GM20431 (cell line): ENCODE data around the gene CNTNAP2.

Experiments used
- in situ Hi-C: fragments of 300-500 bp; cut with MseI, MboI; formaldehyde crosslinking; loops from one replicate; pipeline ENCODE4 v1.15.0; 2020; ENCODE audit warnings: low sequenced_read_pairs; ENCODE audit not compliant: unreplicated experiment

The CNTNAP2 gene

GRCh38 chr7:146116521-146117222 is at the start of gene CNTNAP2:
Gene CNTNAP2, plus strand, starts transcription at chr7:146116801. Its CDS starts 76 bp downstream, at chr7:146116877.
- in situ Hi-C loops: no loop called here

- in situ Hi-C loops: no loop called here
Observed at GRCh38 chr7:146067880-146068279, 48.7 kb upstream of the CNTNAP2 start.

GRCh38 chr7:146074195-146074765 is 42.3 kb upstream of the CNTNAP2 start:
- in situ Hi-C loops: no loop called here

- in situ Hi-C loops: loop anchor here (25.0 kb wide), 1 partner anchor 1039 kb away; no protein-coding TSS in a partner anchor
Observed at GRCh38 chr7:146076344-146076743, 40.3 kb upstream of the CNTNAP2 start.

GRCh38 chr7:146084086-146084485 is 32.5 kb upstream of the CNTNAP2 start:
- in situ Hi-C loops: loop anchor here (25.0 kb wide), 1 partner anchor 1047 kb away; no protein-coding TSS in a partner anchor

GRCh38 chr7:146090023-146090645 is 26.5 kb upstream of the CNTNAP2 start:
- in situ Hi-C loops: loop anchor here (25.0 kb wide), 1 partner anchor 1053 kb away; no protein-coding TSS in a partner anchor

- in situ Hi-C loops: loop anchor here (25.0 kb wide), 1 partner anchor 1057 kb away; no protein-coding TSS in a partner anchor
Observed at GRCh38 chr7:146094356-146094755, 22.2 kb upstream of the CNTNAP2 start.

- in situ Hi-C loops: loop anchor here (25.0 kb wide), 1 partner anchor 1060 kb away; no protein-coding TSS in a partner anchor
Observed at GRCh38 chr7:146096994-146097393, 19.6 kb upstream of the CNTNAP2 start.

- in situ Hi-C loops: no loop called here
Observed at GRCh38 chr7:146106319-146106718, 10.3 kb upstream of the CNTNAP2 start.

GRCh38 chr7:146112755-146113154 is 3.8 kb upstream of the CNTNAP2 start:
- in situ Hi-C loops: no loop called here

GRCh38 chr7:146115548-146115850 is 1.1 kb upstream of the CNTNAP2 start:
- in situ Hi-C loops: no loop called here

- in situ Hi-C loops: no loop called here
Observed at GRCh38 chr7:146115851-146116520, 615 bp upstream of the CNTNAP2 start.

GRCh38 chr7:146117576-146117975 is 975 bp downstream of the CNTNAP2 start:
- in situ Hi-C loops: no loop called here

- in situ Hi-C loops: no loop called here
Observed at GRCh38 chr7:146119002-146119401, 2.4 kb downstream of the CNTNAP2 start.

GRCh38 chr7:146123715-146124114 is 7.1 kb downstream of the CNTNAP2 start:
- in situ Hi-C loops: no loop called here

GRCh38 chr7:146126767-146127509 is 10.3 kb downstream of the CNTNAP2 start:
- in situ Hi-C loops: no loop called here

- in situ Hi-C loops: no loop called here
Observed at GRCh38 chr7:146129296-146129695, 12.7 kb downstream of the CNTNAP2 start.

- in situ Hi-C loops: no loop called here
Observed at GRCh38 chr7:146129997-146130396, 13.4 kb downstream of the CNTNAP2 start.

GRCh38 chr7:146131701-146132100 is 15.1 kb downstream of the CNTNAP2 start:
- in situ Hi-C loops: no loop called here

GRCh38 chr7:146136357-146136875 is 19.8 kb downstream of the CNTNAP2 start:
- in situ Hi-C loops: no loop called here
